H9 (cell line): ENCODE measurements around the gene CPNE8. TPM values are rescaled to one million over a fixed set of nuclear protein-coding genes. Genes with fewer than 3 reads are reported as not detected.

Experiments used
- DNase-seq: peaks from one replicate; pipeline ENCODE4 v3.0.0-alpha.2; 2017
- H2AFZ ChIP-seq: one replicate; pipeline ENCODE4 v1.6.1; 2013; ENCODE audit warnings: mild to moderate bottlenecking, low read length, control low read depth, moderate library complexity
- H2AK5ac ChIP-seq: 2 replicates; pipeline ENCODE4 v1.6.1; 2013; ENCODE audit warnings: low read length, control low read depth, mixed read lengths; ENCODE audit not compliant: insufficient read length
- H2BK120ac ChIP-seq: one replicate; pipeline ENCODE4 v1.6.1; 2013; ENCODE audit warnings: low read depth, mild to moderate bottlenecking, low read length, control low read depth, inconsistent platforms; ENCODE audit not compliant: poor library complexity, severe bottlenecking
- H2BK12ac ChIP-seq: 2 replicates; pipeline ENCODE4 v1.6.1; 2013; ENCODE audit warnings: low read length, control low read depth, mixed read lengths, low read depth; ENCODE audit not compliant: insufficient read length
- H2BK15ac ChIP-seq: 2 replicates; pipeline ENCODE4 v1.6.1; 2013; ENCODE audit warnings: low read depth, low read length, control low read depth
- H2BK20ac ChIP-seq: one replicate; pipeline ENCODE4 v1.6.1; 2013; ENCODE audit warnings: low read depth, mild to moderate bottlenecking, low read length, control low read depth, inconsistent platforms; ENCODE audit not compliant: poor library complexity, severe bottlenecking
- H2BK5ac ChIP-seq: 2 replicates; pipeline ENCODE4 v1.6.1; 2013; ENCODE audit warnings: low read length, control low read depth, mixed read lengths; ENCODE audit not compliant: insufficient read length
- H3K14ac ChIP-seq: 2 replicates; pipeline ENCODE4 v1.6.1; 2013; ENCODE audit warnings: low read length, control low read depth; ENCODE audit not compliant: insufficient read depth
- H3K18ac ChIP-seq: 2 replicates; pipeline ENCODE4 v1.6.1; 2013; ENCODE audit warnings: low read depth, mild to moderate bottlenecking, mixed read lengths, low read length, control low read depth; ENCODE audit not compliant: insufficient read length
- H3K23ac ChIP-seq: 2 replicates; pipeline ENCODE4 v1.6.1; 2013; ENCODE audit warnings: low read length, control low read depth, mixed read lengths, low read depth; ENCODE audit not compliant: insufficient read length
- H3K23me2 ChIP-seq: 2 replicates; pipeline ENCODE4 v1.6.1; 2013; ENCODE audit warnings: low read depth, mild to moderate bottlenecking, mixed read lengths, low read length, control low read depth; ENCODE audit not compliant: insufficient read length, poor library complexity, severe bottlenecking
- H3K27ac ChIP-seq: 2 replicates; pipeline ENCODE4 v1.5.1; 2013; ENCODE audit warnings: low read length, control low read depth, mixed read lengths, low read depth; ENCODE audit not compliant: insufficient read length
- H3K27me3 ChIP-seq: 2 replicates; pipeline ENCODE4 v1.6.1; 2013; ENCODE audit warnings: low read length, control low read depth, inconsistent platforms; ENCODE audit not compliant: insufficient read depth
- H3K4ac ChIP-seq: 2 replicates; pipeline ENCODE4 v1.6.1; 2013; ENCODE audit warnings: low read depth, mild to moderate bottlenecking, control low read depth, inconsistent platforms, low read length, moderate library complexity
- H3K4me1 ChIP-seq: 2 replicates; pipeline ENCODE4 v1.6.1; 2013; ENCODE audit warnings: low read length, control low read depth, inconsistent platforms; ENCODE audit not compliant: insufficient read depth
- H3K4me2 ChIP-seq: 2 replicates; pipeline ENCODE4 v1.6.1; 2013; ENCODE audit warnings: low read length, control low read depth, mixed read lengths; ENCODE audit not compliant: insufficient read length, insufficient read depth
- H3K56ac ChIP-seq: 2 replicates; pipeline ENCODE4 v1.6.1; 2013; ENCODE audit warnings: low read depth, mild to moderate bottlenecking, mixed read lengths, low read length, control low read depth; ENCODE audit not compliant: insufficient read length
- H3K79me1 ChIP-seq: 2 replicates; pipeline ENCODE4 v1.6.1; 2013; ENCODE audit warnings: low read depth, mild to moderate bottlenecking, moderate library complexity, low read length, control low read depth, inconsistent platforms; ENCODE audit not compliant: insufficient read depth, poor library complexity, severe bottlenecking
- H3K79me2 ChIP-seq: 2 replicates; pipeline ENCODE4 v1.6.1; 2013; ENCODE audit warnings: low read length, control low read depth, inconsistent platforms; ENCODE audit not compliant: insufficient read depth
- H3K9ac ChIP-seq: 2 replicates; pipeline ENCODE4 v1.6.1; 2013; ENCODE audit warnings: low read length, control low read depth, mixed read lengths; ENCODE audit not compliant: insufficient read length; ENCODE audit errors: extremely low read depth
- H3K9me3 ChIP-seq: one replicate; pipeline ENCODE4 v1.6.1; 2013; ENCODE audit warnings: low read depth, low read length, inconsistent platforms; ENCODE audit not compliant: control insufficient read depth
- H3T11ph ChIP-seq: one replicate; pipeline ENCODE4 v1.6.1; 2013; ENCODE audit warnings: mild to moderate bottlenecking, low read length, control low read depth, inconsistent platforms
- H4K20me1 ChIP-seq: one replicate; pipeline ENCODE4 v1.6.1; 2013; ENCODE audit not compliant: control insufficient read depth, insufficient read length, insufficient read depth
- H4K5ac ChIP-seq: 2 replicates; pipeline ENCODE4 v1.6.1; 2013; ENCODE audit warnings: low read depth, mild to moderate bottlenecking, mixed read lengths, low read length, control low read depth; ENCODE audit not compliant: insufficient read length
- H4K8ac ChIP-seq: replicated peaks from 2 replicates; pipeline ENCODE4 v1.6.1; 2013; ENCODE audit warnings: low read length, control low read depth, mixed read lengths, low read depth; ENCODE audit not compliant: insufficient read length
- H4K91ac ChIP-seq: 2 replicates; pipeline ENCODE4 v1.6.1; 2013; ENCODE audit warnings: low read depth, mild to moderate bottlenecking, moderate library complexity, mixed read lengths, low read length, control low read depth; ENCODE audit not compliant: insufficient read length
- H3K27ac Mint-ChIP-seq, 3 experiments: 2 replicates in 2 of 3; 3 replicates in 1 of 3; pipeline ENCODE4 v1.8.0; 2020 to 2021; ENCODE audit warnings: mixed read lengths in 3 of 3, mild to moderate bottlenecking in 1 of 3, moderate library complexity in 1 of 3
- H3K27me3 Mint-ChIP-seq: 2 replicates; pipeline ENCODE4 v1.8.0; 2021; ENCODE audit warnings: low read depth, mild to moderate bottlenecking, moderate library complexity, mixed read lengths
- H3K36me3 Mint-ChIP-seq, 3 experiments: 2 replicates in 2 of 3; 3 replicates in 1 of 3; pipeline ENCODE4 v1.8.0; 2020 to 2021; ENCODE audit warnings: low read depth in 3 of 3, mixed read lengths in 3 of 3; ENCODE audit not compliant: insufficient read depth in 1 of 3
- H3K4me1 Mint-ChIP-seq, 2 experiments: 2 replicates each; pipeline ENCODE4 v1.8.0; 2020; ENCODE audit warnings: mixed read lengths in 2 of 2
- H3K4me3 Mint-ChIP-seq, 2 experiments: 2 replicates in 1 of 2; 3 replicates in 1 of 2; pipeline ENCODE4 v1.8.0; 2020 to 2021; ENCODE audit warnings: mild to moderate bottlenecking in 2 of 2, mixed read lengths in 2 of 2, moderate library complexity in 1 of 2
- H3K9me3 Mint-ChIP-seq, 2 experiments: 2 replicates in 1 of 2; 3 replicates in 1 of 2; pipeline ENCODE4 v1.8.0; 2020; ENCODE audit warnings: mild to moderate bottlenecking in 2 of 2, mixed read lengths in 2 of 2, moderate library complexity in 1 of 2
- CTCF ChIP-seq: fragments of 200-600 bp; sonication (generic); conservative IDR thresholded peaks from 3 replicates; pipeline ENCODE4 v1.8.0; 2021; ENCODE audit warnings: antibody characterized with exemption, mild to moderate bottlenecking
- WGBS: extraction: QIAGEN DNeasy Blood & Tissue Kit; methylation state at CpG from one replicate; pipeline ENCODE4 v1.1.7; 2013; ENCODE audit warnings: missing lambda C conversion rate, low lambda C conversion rate, mixed read lengths; ENCODE audit not compliant: insufficient read length; ENCODE audit errors: extremely low coverage; 5-methylcytosine and 5-hydroxymethylcytosine counted together
- total RNA-seq: library from RNA; stranded (reverse); gene quantifications from 2 replicates; pipeline ENCODE4 v1.2.1, GENCODE V29; 2021

CPNE8 gene
- total RNA-seq, 1 experiment from 2014 or later = 1.9 TPM

DNA sequence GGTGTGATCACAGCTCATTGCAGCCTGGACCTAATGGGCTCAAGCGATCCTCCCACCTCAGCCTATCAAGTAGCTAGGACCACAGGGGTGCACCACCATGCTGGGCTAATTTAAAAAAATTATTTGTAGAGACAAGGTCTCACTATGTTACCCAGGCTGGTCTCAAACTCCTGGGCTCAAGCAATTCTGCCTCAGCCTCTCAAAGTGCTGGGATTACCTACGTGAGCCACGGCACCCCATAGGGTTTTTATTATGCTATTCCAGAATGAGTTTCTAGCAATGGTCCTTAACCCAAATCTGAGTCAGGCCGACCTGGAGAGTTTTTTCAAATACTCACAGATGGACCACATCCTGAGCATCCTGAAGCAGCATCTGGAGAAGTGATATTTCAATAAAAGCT is 159.8 kb downstream of the CPNE8 start:
- H3K36me3 Mint-ChIP-seq = peaks cover 7 to 14% (median 11%) of the 10 kb centered on the region in 3 experiments
- Histone ChIP-seq H2AK5ac (no peak overlapping the region), H3K4me2 (no peak overlapping the region), H4K20me1 (no peaks in the 10 kb centered on the region), H3K18ac (no peak overlapping the region), H3T11ph (no peak overlapping the region), H3K56ac (no peak overlapping the region), H3K79me1 (no peaks in the 10 kb centered on the region), H3K27ac (no peak overlapping the region), H3K4ac (no peak overlapping the region), H4K5ac (no peak overlapping the region), H2BK20ac (no peak overlapping the region), H3K23ac (no peak overlapping the region), H3K9ac (no peak overlapping the region), H2AFZ (no peak overlapping the region), H3K4me1 (no peaks in the 10 kb centered on the region), H2BK120ac (no peak overlapping the region), H2BK12ac (no peak overlapping the region), H3K9me3 (no peaks in the 10 kb centered on the region), H4K91ac (no peak overlapping the region), H4K8ac (no peak overlapping the region), H2BK15ac (no peak overlapping the region), H3K14ac (no peak overlapping the region), H3K23me2 (no peaks in the 10 kb centered on the region), H3K79me2 (no peaks in the 10 kb centered on the region), H2BK5ac (no peak overlapping the region), H3K27me3 (no peaks in the 10 kb centered on the region)
- H3K4me3 Mint-ChIP-seq = no peak overlapping the region
- peak overlapping the region in 1 of 3 experiments; percentile 27; a peak in 1 of 7 replicates for H3K27ac Mint-ChIP-seq
- no peaks in the 10 kb centered on the region; the same call in 1 of the 2 replicates for H3K27me3 Mint-ChIP-seq
- peak; percentile 32 for DNase-seq
- H3K9me3 Mint-ChIP-seq = peaks cover 0 to 15% of the 10 kb centered on the region in 2 experiments; a peak in 4 of 5 replicates
- peaks cover 21 to 31% of the 10 kb centered on the region in 2 experiments for H3K4me1 Mint-ChIP-seq
- TF ChIP-seq CTCF = no peak
- WGBS = no CpG with 5 or more reads among the region's 4 CpGs
